Measurements from ENCODE around the gene PNPLA2.

PNPLA2 gene

DNA sequence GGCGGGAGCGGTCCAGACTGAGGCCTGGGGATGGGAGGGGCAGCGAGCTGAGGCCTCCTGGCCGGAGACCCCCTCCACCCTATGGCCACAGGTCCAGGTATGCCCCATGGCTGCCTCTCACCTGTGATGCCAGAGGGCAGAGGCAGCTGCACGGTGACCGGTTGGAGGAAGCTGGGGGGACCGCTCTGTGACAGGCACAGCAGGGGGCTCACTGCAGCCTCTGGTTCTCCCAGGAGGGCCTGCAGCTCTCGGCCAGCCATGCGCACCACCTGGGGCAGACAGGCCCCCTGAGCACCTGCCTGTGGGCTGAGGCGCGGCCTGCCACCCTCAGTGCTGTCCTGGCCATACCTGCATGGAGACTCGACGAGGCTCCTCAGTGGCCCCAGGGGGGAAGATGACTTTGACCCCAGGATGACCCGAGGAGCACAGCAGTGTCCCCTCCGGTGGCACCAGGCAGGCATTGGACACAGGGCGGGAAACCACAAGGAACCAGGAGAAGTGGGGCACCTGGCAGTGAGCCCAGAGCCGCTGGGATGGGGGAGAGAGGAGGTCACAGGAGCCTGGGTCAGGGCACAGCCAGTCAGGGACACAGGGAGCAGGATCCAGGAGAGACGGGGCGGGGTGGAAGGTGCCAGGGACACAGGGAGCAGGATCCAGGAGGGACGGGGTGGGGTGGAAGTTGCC is 17.5 kb upstream of the PNPLA2 start:
- H3K36me3 ChIP-seq (ENCODE audit: control insufficient read depth, insufficient read depth, low read length) = no peaks in the 10 kb centered on the region
- no peak overlapping the region for H3K23ac ChIP-seq (ENCODE audit: low read length)
- H4K5ac ChIP-seq (ENCODE audit: low read length) = no peak overlapping the region
- no peak overlapping the region for H3K4me3 ChIP-seq (ENCODE audit: low read length)
- peaks cover 3% of the 10 kb centered on the region for H3K79me2 ChIP-seq (ENCODE audit: control insufficient read depth, insufficient read depth, low read length)
- no peak overlapping the region for H2BK5ac ChIP-seq (ENCODE audit: low read length)
- no CpG with 5 or more reads among the region's 20 CpGs for WGBS (ENCODE audit: extremely low coverage, insufficient coverage, low lambda C conversion rate)
- H2BK120ac ChIP-seq (ENCODE audit: low read depth, low read length) = no peak overlapping the region
- H3K27ac ChIP-seq (ENCODE audit: low read depth, low read length) = no peak overlapping the region
- H3K4me2 ChIP-seq (ENCODE audit: low read length) = no peak overlapping the region
- no peaks in the 10 kb centered on the region for H3K27me3 ChIP-seq (ENCODE audit: insufficient read depth, low read length, poor library complexity)
- DNase-seq = no peak
- no peak overlapping the region for H3K4ac ChIP-seq (ENCODE audit: low read depth, low read length)
- no peak overlapping the region for H3K9ac ChIP-seq (ENCODE audit: low read length)
- no peak overlapping the region for H2AK5ac ChIP-seq (ENCODE audit: low read length)
- no peak overlapping the region for H2BK15ac ChIP-seq (replicated peaks; ENCODE audit: low read depth)
- no peak overlapping the region for H3K18ac ChIP-seq (ENCODE audit: low read length)
- peaks cover 4% of the 10 kb centered on the region for H3K79me1 ChIP-seq (ENCODE audit: low read length)
- H3K56ac ChIP-seq (ENCODE audit: low read length) = no peak overlapping the region
- no peak overlapping the region for H4K8ac ChIP-seq (ENCODE audit: low read depth, low read length)
- H3K4me1 ChIP-seq (ENCODE audit: control insufficient read depth, low read depth, low read length) = peaks cover 4% of the 10 kb centered on the region

DNA sequence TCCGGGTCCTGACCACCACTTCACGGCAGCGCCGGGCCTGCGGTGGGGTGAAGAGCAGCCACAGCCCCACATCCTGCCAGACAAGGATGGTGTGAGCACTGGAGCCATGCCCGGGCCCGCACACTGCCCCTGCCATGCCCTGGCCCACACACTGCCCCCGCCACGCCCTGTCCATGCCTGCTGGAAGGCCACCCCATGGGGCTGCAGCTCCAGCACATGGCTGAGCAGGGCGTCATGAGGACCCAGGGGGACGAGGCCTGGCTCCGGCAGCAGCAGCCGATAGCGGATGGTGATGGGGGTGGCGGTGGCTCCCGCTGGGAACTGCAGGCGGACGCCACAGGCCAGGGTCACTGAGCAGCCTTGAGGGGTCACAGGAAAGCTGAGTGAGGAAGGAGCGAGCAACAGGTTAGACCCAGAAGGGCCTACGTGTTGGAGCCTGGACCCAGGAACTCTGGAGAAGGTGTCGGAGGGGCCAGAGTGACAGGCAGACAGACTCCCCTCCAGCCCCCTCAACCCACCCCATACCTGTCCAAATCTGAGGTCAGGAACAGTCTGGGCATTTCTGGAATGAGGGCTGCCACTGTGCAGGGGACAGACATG is 16.6 kb upstream of the PNPLA2 start:
- DNase-seq = no peak
- Histone ChIP-seq H3K4me2 (ENCODE audit: low read length) (no peak overlapping the region), H2AK5ac (ENCODE audit: low read length) (no peak overlapping the region), H3K79me1 (ENCODE audit: low read length) (no peaks in the 10 kb centered on the region), H4K5ac (ENCODE audit: low read length) (no peak overlapping the region), H3K27ac (ENCODE audit: low read depth, low read length) (no peak overlapping the region), H3K18ac (ENCODE audit: low read length) (no peak overlapping the region), H3K4me1 (ENCODE audit: control insufficient read depth, low read depth, low read length) (peaks cover 4% of the 10 kb centered on the region), H3K23ac (ENCODE audit: low read length) (no peak overlapping the region), H3K9ac (ENCODE audit: low read length) (no peak overlapping the region), H3K56ac (ENCODE audit: low read length) (no peak overlapping the region), H3K36me3 (ENCODE audit: control insufficient read depth, insufficient read depth, low read length) (no peaks in the 10 kb centered on the region), H4K8ac (ENCODE audit: low read depth, low read length) (no peak overlapping the region), H3K79me2 (ENCODE audit: control insufficient read depth, insufficient read depth, low read length) (no peaks in the 10 kb centered on the region), H2BK5ac (ENCODE audit: low read length) (no peak overlapping the region), H3K4me3 (ENCODE audit: low read length) (no peak overlapping the region), H2BK120ac (ENCODE audit: low read depth, low read length) (no peak overlapping the region), H3K4ac (ENCODE audit: low read depth, low read length) (no peak overlapping the region), H3K27me3 (ENCODE audit: insufficient read depth, low read length, poor library complexity) (no peaks in the 10 kb centered on the region), H2BK15ac (replicated peaks; ENCODE audit: low read depth) (no peak overlapping the region)
- no CpG with 5 or more reads among the region's 21 CpGs for WGBS (ENCODE audit: extremely low coverage, insufficient coverage, low lambda C conversion rate)

DNA sequence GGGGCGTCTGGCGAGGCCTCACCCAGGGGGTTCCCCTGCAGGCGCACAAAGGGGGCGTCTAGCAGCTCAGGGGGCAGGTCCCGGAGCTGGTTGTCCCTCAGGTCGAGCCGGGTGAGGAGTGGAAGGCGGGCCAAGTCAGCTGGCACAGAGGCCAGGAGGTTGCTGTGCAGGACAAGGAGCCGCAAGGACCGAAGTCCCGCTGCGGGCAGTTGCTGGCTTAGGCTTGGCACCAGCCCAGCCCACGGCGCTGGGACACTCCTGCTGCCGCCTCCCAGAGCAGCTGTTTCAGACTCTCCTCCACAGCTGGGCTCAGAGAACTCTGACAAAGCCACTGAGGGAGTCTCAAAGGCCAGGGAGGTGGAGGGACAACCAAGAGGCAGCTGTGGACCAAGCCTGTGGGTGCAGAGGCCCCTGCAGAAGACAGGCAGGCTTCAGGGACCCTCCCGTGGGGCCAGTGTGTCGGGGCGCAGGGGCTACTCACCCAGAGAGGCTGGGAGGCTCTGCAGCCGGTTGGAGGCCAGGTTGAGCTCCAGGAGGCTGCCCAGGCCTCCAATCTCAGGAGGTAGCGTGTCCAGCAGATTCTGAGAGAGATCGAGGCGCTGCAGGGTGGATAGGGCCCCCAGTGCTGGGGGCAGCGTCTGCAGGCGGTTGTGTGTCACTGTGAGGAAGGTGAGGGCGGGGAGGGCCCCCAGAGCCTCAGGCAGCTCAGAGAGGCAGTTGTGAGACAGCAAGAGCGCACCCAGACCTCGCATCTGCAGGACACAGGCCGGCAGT is 15.8 kb upstream of the PNPLA2 start:
- H3K4me1 ChIP-seq (ENCODE audit: control insufficient read depth, low read depth, low read length) = peaks cover 4% of the 10 kb centered on the region
- DNase-seq = no peak
- no peak overlapping the region for H3K56ac ChIP-seq (ENCODE audit: low read length)
- H3K79me2 ChIP-seq (ENCODE audit: control insufficient read depth, insufficient read depth, low read length) = no peaks in the 10 kb centered on the region
- no CpG with 5 or more reads among the region's 28 CpGs for WGBS (ENCODE audit: extremely low coverage, insufficient coverage, low lambda C conversion rate)
- no peak overlapping the region for H4K8ac ChIP-seq (ENCODE audit: low read depth, low read length)
- no peaks in the 10 kb centered on the region for H3K27me3 ChIP-seq (ENCODE audit: insufficient read depth, low read length, poor library complexity)
- H3K4me3 ChIP-seq (ENCODE audit: low read length) = no peak overlapping the region
- no peaks in the 10 kb centered on the region for H3K36me3 ChIP-seq (ENCODE audit: control insufficient read depth, insufficient read depth, low read length)
- no peak overlapping the region for H2BK15ac ChIP-seq (replicated peaks; ENCODE audit: low read depth)
- no peak overlapping the region for H3K9ac ChIP-seq (ENCODE audit: low read length)
- no peak overlapping the region for H3K4me2 ChIP-seq (ENCODE audit: low read length)
- H4K5ac ChIP-seq (ENCODE audit: low read length) = no peak overlapping the region
- no peak overlapping the region for H3K23ac ChIP-seq (ENCODE audit: low read length)
- no peak overlapping the region for H3K18ac ChIP-seq (ENCODE audit: low read length)
- H2AK5ac ChIP-seq (ENCODE audit: low read length) = no peak overlapping the region
- no peak overlapping the region for H2BK5ac ChIP-seq (ENCODE audit: low read length)
- no peaks in the 10 kb centered on the region for H3K79me1 ChIP-seq (ENCODE audit: low read length)
- H2BK120ac ChIP-seq (ENCODE audit: low read depth, low read length) = no peak overlapping the region
- no peak overlapping the region for H3K27ac ChIP-seq (ENCODE audit: low read depth, low read length)
- no peak overlapping the region for H3K4ac ChIP-seq (ENCODE audit: low read depth, low read length)

GRCh38 chr11:803467-803742 is 15.3 kb upstream of the PNPLA2 start:
- H3K23ac ChIP-seq (ENCODE audit: low read length) = no peak overlapping the region
- WGBS (ENCODE audit: extremely low coverage, insufficient coverage, low lambda C conversion rate) = no CpG with 5 or more reads among the region's 8 CpGs

GRCh38 chr11:803770-804598 is 14.7 kb upstream of the PNPLA2 start:
- Histone ChIP-seq H3K18ac (ENCODE audit: low read length) (peak overlapping the region; percentile 73), H2BK120ac (ENCODE audit: low read depth, low read length) (peak overlapping the region; percentile 9), H4K8ac (ENCODE audit: low read depth, low read length) (no peak overlapping the region), H3K4me1 (ENCODE audit: control insufficient read depth, low read depth, low read length) (peaks cover 4% of the 10 kb centered on the region), H3K4me2 (ENCODE audit: low read length) (peak overlapping the region; percentile 91), H3K4ac (ENCODE audit: low read depth, low read length) (peak overlapping the region; percentile 81), H3K9ac (ENCODE audit: low read length) (peak overlapping the region; percentile 91), H2AK5ac (ENCODE audit: low read length) (no peak overlapping the region), H2BK15ac (replicated peaks; ENCODE audit: low read depth) (no peak overlapping the region), H3K56ac (ENCODE audit: low read length) (peak overlapping the region; percentile 88), H3K4me3 (ENCODE audit: low read length) (no peak overlapping the region), H2BK5ac (ENCODE audit: low read length) (no peak overlapping the region), H3K23ac (ENCODE audit: low read length) (peak overlapping the region; percentile 89), H4K5ac (ENCODE audit: low read length) (no peak overlapping the region), H3K27me3 (ENCODE audit: insufficient read depth, low read length, poor library complexity) (no peaks in the 10 kb centered on the region), H3K27ac (ENCODE audit: low read depth, low read length) (no peak overlapping the region), H3K79me1 (ENCODE audit: low read length) (peaks cover 2% of the 10 kb centered on the region), H3K79me2 (ENCODE audit: control insufficient read depth, insufficient read depth, low read length) (peaks cover 6% of the 10 kb centered on the region), H3K36me3 (ENCODE audit: control insufficient read depth, insufficient read depth, low read length) (no peaks in the 10 kb centered on the region)
- no CpG with 5 or more reads among the region's 26 CpGs for WGBS (ENCODE audit: extremely low coverage, insufficient coverage, low lambda C conversion rate)
- no peak for DNase-seq

More at GRCh38 chr11:803467-803742, 15.3 kb upstream of the PNPLA2 start:
- Histone ChIP-seq H3K79me1 (ENCODE audit: low read length) (no peaks in the 10 kb centered on the region), H3K4me3 (ENCODE audit: low read length) (no peak overlapping the region), H3K4me2 (ENCODE audit: low read length) (no peak overlapping the region), H2BK5ac (ENCODE audit: low read length) (no peak overlapping the region), H3K18ac (ENCODE audit: low read length) (no peak overlapping the region), H3K56ac (ENCODE audit: low read length) (no peak overlapping the region), H3K4me1 (ENCODE audit: control insufficient read depth, low read depth, low read length) (peaks cover 4% of the 10 kb centered on the region), H3K9ac (ENCODE audit: low read length) (no peak overlapping the region), H4K8ac (ENCODE audit: low read depth, low read length) (no peak overlapping the region), H3K27ac (ENCODE audit: low read depth, low read length) (no peak overlapping the region), H2AK5ac (ENCODE audit: low read length) (no peak overlapping the region), H4K5ac (ENCODE audit: low read length) (no peak overlapping the region), H3K79me2 (ENCODE audit: control insufficient read depth, insufficient read depth, low read length) (peaks cover under 1% of the 10 kb centered on the region), H2BK15ac (replicated peaks; ENCODE audit: low read depth) (no peak overlapping the region), H2BK120ac (ENCODE audit: low read depth, low read length) (no peak overlapping the region), H3K4ac (ENCODE audit: low read depth, low read length) (no peak overlapping the region), H3K36me3 (ENCODE audit: control insufficient read depth, insufficient read depth, low read length) (no peaks in the 10 kb centered on the region), H3K27me3 (ENCODE audit: insufficient read depth, low read length, poor library complexity) (no peaks in the 10 kb centered on the region)
- DNase-seq = no peak
